Measurements from ENCODE around the gene VAMP5.

The VAMP5 gene

DNA sequence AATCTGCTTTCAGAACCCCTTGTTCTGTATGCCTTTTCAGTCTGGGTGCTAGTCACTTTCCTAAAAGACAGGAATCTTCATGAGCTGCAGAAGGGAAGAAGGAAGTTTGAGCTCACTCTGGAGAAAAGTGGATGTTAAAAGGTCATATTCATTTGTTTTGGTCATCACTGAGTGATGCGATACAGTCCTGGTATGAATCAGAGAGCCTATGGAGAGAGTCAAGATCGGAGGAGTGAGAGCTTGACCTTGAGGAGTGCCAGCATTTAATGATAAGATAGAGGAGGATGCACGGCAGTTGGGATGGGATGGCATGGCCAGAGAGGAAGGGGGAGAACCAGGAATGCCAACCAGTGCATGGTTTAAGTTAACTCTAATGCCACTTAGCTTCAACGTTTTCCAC is 51.4 kb downstream of the VAMP5 start:
- DNase-seq (ENCODE audit: low spot score): no peak

DNA sequence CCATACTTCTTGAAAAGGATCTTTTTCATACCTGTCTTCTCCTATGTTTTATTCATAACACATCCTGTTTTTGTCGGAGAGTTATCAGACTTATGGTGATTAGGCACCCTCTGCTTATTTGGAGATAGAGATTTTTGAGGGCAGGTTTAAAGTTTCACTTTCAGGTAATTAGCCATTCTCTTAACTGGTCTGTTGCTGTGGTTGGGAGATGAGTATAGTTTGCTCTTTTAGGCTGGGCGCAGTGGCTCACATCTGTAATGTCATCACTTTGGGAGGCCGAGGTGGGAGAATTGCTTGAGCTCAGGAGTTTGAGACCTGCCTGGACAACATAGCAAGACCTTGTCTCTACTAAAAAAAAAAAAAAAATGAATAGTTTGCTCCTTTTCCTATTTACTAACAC is 58.5 kb downstream of the VAMP5 start:
- DNase-seq (ENCODE audit: low spot score): no peak

Data from iPS-NIHi11 (cell line).